HCT116 (cell line): ENCODE results near the gene DDN. TPM values are rescaled to one million over a fixed set of nuclear protein-coding genes. Genes with fewer than 3 reads are reported as not detected.

ENCODE experiments used
- ATAC-seq: fragments of 200-7000 bp; cut with Tn5 transposase; 2 replicates; pipeline ENCODE4 v1.9.1; 2020; ENCODE audit warnings: mild to moderate bottlenecking, moderate library complexity
- BruUV-seq: library from RNA; stranded (reverse); fragments of 400-500 nt; replicated peaks from 2 replicates; lab custom pipeline; 2021; lab: Mats Ljungman, UMichigan
- CTCF ChIA-PET: fragments of 300-600 bp; sonication (Branson Sonifier 250); formaldehyde crosslinking; loops from one replicate; lab custom pipeline; 2021; ENCODE audit warnings: antibody characterized with exemption; lab: Charles Lee
- POLR2A ChIA-PET: fragments of 300-600, 350-600 bp; sonication (Branson Sonifier 250); formaldehyde crosslinking; loops from one replicate; lab custom pipeline; 2021; ENCODE audit warnings: antibody characterized with exemption; lab: Charles Lee
- RAD21 ChIA-PET, 2 experiments: fragments of 300-600 bp; sonication (Branson Sonifier 250); formaldehyde crosslinking; loops; one replicate each; lab custom pipeline; 2023; ENCODE audit warnings: low total read pairs in 2 of 2; ENCODE audit not compliant: uncharacterized antibody in 2 of 2, unreplicated experiment in 2 of 2, low non-redundant PET in 1 of 2; lab: Charles Lee
- DNase-seq: peaks from one replicate; pipeline ENCODE4 v3.0.0-alpha.2; 2010; ENCODE audit warnings: low read depth, low spot score
- H2AFZ ChIP-seq: fragments of 200-600 bp; shearing (Covaris generic), sonication (generic); 2 replicates; pipeline ENCODE4 v1.6.1; 2017; ENCODE audit warnings: low read depth, mixed run types, mixed read lengths, antibody characterized with exemption, low read length; ENCODE audit not compliant: poor library complexity, severe bottlenecking
- H3K27ac ChIP-seq: 2 replicates; pipeline ENCODE4 v1.5.1; 2012; ENCODE audit warnings: low read depth, low read length
- H3K27me3 ChIP-seq: fragments of 200-600 bp; sonication (generic); 2 replicates; pipeline ENCODE4 v1.6.1; 2016; ENCODE audit warnings: mixed run types, low read length, mixed read lengths; ENCODE audit not compliant: insufficient read depth
- H3K36me3 ChIP-seq, 2 experiments: fragments of 200-500 bp in 1 of 2; fragments of 200-600 bp in 1 of 2; sonication (Bioruptor generic) in 1 of 2; sonication (generic) in 1 of 2; 2 replicates each; pipeline versions ENCODE4 v1.5.1 to v1.6.1; 2014 to 2016; ENCODE audit warnings: low read length in 2 of 2, inconsistent platforms in 1 of 2, mixed read lengths in 1 of 2, mixed run types in 1 of 2; ENCODE audit not compliant: insufficient read depth in 2 of 2, control insufficient read depth in 1 of 2
- H3K4me1 ChIP-seq, 2 experiments: fragments of 200-600 bp in 1 of 2; sonication (generic) in 1 of 2; 2 replicates each; pipeline versions ENCODE4 v1.5.1 to v1.6.1; 2012 to 2017; ENCODE audit warnings: low read length in 2 of 2, inconsistent platforms in 1 of 2, mild to moderate bottlenecking in 1 of 2, mixed read lengths in 1 of 2, mixed run types in 1 of 2, moderate library complexity in 1 of 2; ENCODE audit not compliant: insufficient read depth in 2 of 2, control insufficient read depth in 1 of 2
- H3K4me2 ChIP-seq: fragments of 200-600 bp; sonication (generic); 2 replicates; pipeline ENCODE4 v1.6.1; 2017; ENCODE audit warnings: mixed run types, low read length, mixed read lengths
- H3K4me3 ChIP-seq, 2 experiments: fragments of 200-600 bp in 1 of 2; sonication (generic) in 1 of 2; replicated peaks in 1 of 2; 2 replicates each; pipeline ENCODE4 v1.5.1; 2011 to 2016; ENCODE audit warnings: low read length in 2 of 2, control low read depth in 1 of 2, low read depth in 1 of 2, mild to moderate bottlenecking in 1 of 2, mixed read lengths in 1 of 2, mixed run types in 1 of 2
- H3K79me2 ChIP-seq: fragments of 200-600 bp; sonication (generic); 2 replicates; pipeline ENCODE4 v1.6.1; 2017; ENCODE audit warnings: mild to moderate bottlenecking, mixed run types, low read length, moderate library complexity, mixed read lengths; ENCODE audit not compliant: insufficient read depth
- H3K9ac ChIP-seq: fragments of 200-600 bp; sonication (generic); 2 replicates; pipeline ENCODE4 v1.6.1; 2016; ENCODE audit warnings: low read length, mixed read lengths
- H3K9me2 ChIP-seq: fragments of 200-600 bp; sonication (generic), shearing (Covaris generic); 2 replicates; pipeline ENCODE4 v1.6.1; 2017; ENCODE audit warnings: mixed run types, mild to moderate bottlenecking, moderate library complexity; ENCODE audit not compliant: insufficient read depth
- H3K9me3 ChIP-seq, 2 experiments: fragments of 200-500 bp in 1 of 2; fragments of 200-600 bp in 1 of 2; sonication (Bioruptor generic) in 1 of 2; sonication (generic) in 1 of 2; 2 replicates each; pipeline ENCODE4 v1.6.1; 2014 to 2017; ENCODE audit warnings: low read length in 2 of 2, mixed read lengths in 2 of 2, inconsistent platforms in 1 of 2, low read depth in 1 of 2, mild to moderate bottlenecking in 1 of 2, mixed run types in 1 of 2, moderate library complexity in 1 of 2; ENCODE audit not compliant: control insufficient read depth in 1 of 2, insufficient read depth in 1 of 2
- H4K20me1 ChIP-seq: fragments of 200-600 bp; sonication (generic), shearing (Covaris generic); 2 replicates; pipeline ENCODE4 v1.6.1; 2017; ENCODE audit warnings: mixed run types, mild to moderate bottlenecking, moderate library complexity; ENCODE audit not compliant: insufficient read depth
- CBX3 ChIP-seq: IDR thresholded peaks from 2 replicates; pipeline ENCODE4 v1.6.1; 2012; ENCODE audit warnings: low read depth
- EGR1 ChIP-seq: IDR thresholded peaks from 2 replicates; pipeline ENCODE4 v1.6.1; 2012; ENCODE audit warnings: low read depth
- ELF1 ChIP-seq: IDR thresholded peaks from 2 replicates; pipeline ENCODE4 v1.6.1; 2012; ENCODE audit warnings: low read depth, borderline replicate concordance
- EZH2 ChIP-seq: fragments of 200-600 bp; sonication (generic); IDR thresholded peaks from 2 replicates; pipeline ENCODE4 v1.6.1; 2017; ENCODE audit warnings: antibody characterized with exemption, mixed run types
- JUND ChIP-seq: IDR thresholded peaks from 2 replicates; pipeline ENCODE4 v1.6.1; 2012
- POLR2A ChIP-seq: IDR thresholded peaks from 2 replicates; pipeline ENCODE4 v1.7.0; 2011; ENCODE audit warnings: borderline replicate concordance; ENCODE audit not compliant: insufficient read depth, insufficient read length; ENCODE audit errors: extremely low read depth
- POLR2AphosphoS5 ChIP-seq: IDR thresholded peaks from 2 replicates; pipeline ENCODE4 v1.6.1; 2011; ENCODE audit warnings: mild to moderate bottlenecking, low read depth, low read length, moderate library complexity
- RAD21 ChIP-seq: IDR thresholded peaks from 2 replicates; pipeline ENCODE4 v1.6.1; 2012; ENCODE audit warnings: low read depth, mild to moderate bottlenecking
- REST ChIP-seq: IDR thresholded peaks from 2 replicates; pipeline ENCODE4 v1.6.1; 2012; ENCODE audit warnings: low read depth
- SIN3A ChIP-seq: IDR thresholded peaks from 2 replicates; pipeline ENCODE4 v1.6.1; 2012; ENCODE audit warnings: low read depth
- SRF ChIP-seq: IDR thresholded peaks from 2 replicates; pipeline ENCODE4 v1.6.1; 2012; ENCODE audit warnings: low read depth
- YY1 ChIP-seq: IDR thresholded peaks from 2 replicates; pipeline ENCODE4 v1.6.1; 2011; ENCODE audit warnings: low read length, low read depth, moderate library complexity, mild to moderate bottlenecking; ENCODE audit not compliant: insufficient replicate concordance; ENCODE audit errors: extremely low read depth
- ZNF274 ChIP-seq: fragments of 200-500 bp; sonication (Bioruptor generic); IDR thresholded peaks from 2 replicates; pipeline ENCODE4 v1.6.1; 2014; ENCODE audit warnings: mild to moderate bottlenecking, low read depth, low read length, inconsistent platforms
- intact Hi-C: fragments of 100-400 bp; cut with micrococcal nuclease; formaldehyde crosslinking; loops from 2 replicates; pipeline ENCODE4 v1.10.0; 2022
- total RNA-seq: library from RNA; stranded (reverse); gene quantifications from one replicate; pipeline ENCODE4 v1.2.1, GENCODE V29; 2021; ENCODE audit not compliant: unreplicated experiment
- TF ChIP-seq, protein P1 (sequence below): IDR thresholded peaks from 2 replicates; pipeline ENCODE4 v1.6.1; 2012
- TF ChIP-seq, protein P2 (sequence below): IDR thresholded peaks from 2 replicates; pipeline ENCODE4 v1.6.1; 2012

The DDN gene
- total RNA-seq, 1 experiment from 2014 or later, result 8.1 TPM

DNA sequence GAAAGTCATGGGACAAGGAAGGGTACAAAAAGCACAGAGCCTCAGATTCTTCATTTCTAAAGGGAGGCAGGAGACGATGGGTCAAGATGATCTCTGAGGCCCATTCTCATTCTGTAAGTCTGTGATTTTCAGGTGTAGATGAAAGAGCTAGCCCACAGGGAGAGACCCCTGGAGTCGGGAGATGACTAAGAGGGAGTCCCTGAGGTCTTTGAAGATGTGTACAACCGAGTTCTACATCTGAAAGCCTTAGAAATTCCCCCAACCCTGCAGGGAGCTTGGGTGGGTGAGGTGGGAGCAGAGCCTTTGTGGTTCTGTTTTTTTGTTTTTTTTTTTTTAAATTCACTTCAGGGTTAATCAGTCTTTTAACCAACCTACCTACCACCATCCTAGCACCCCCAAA is 30.7 kb downstream of the DDN start:
- no peak overlapping the region for H3K4me2 ChIP-seq
- no peaks in the 10 kb centered on the region for H4K20me1 ChIP-seq
- RAD21 ChIA-PET, result no interaction called here
- DNase-seq, result no peak
- no peaks in the 10 kb centered on the region for H3K9me3 ChIP-seq
- no peak overlapping the region for H3K4me3 ChIP-seq
- H3K9me2 ChIP-seq, result no peaks in the 10 kb centered on the region
- POLR2A ChIA-PET, result interaction anchor here (0.6 kb wide), 1 partner anchor 56 kb away, joined by 3 read pairs; no protein-coding TSS in a partner anchor
- H3K79me2 ChIP-seq, result peaks cover 9% of the 10 kb centered on the region; the same call in 1 of the 2 replicates
- H3K27ac ChIP-seq, result no peak overlapping the region
- CTCF ChIA-PET, result interaction anchor here (0.9 kb wide), 1 partner anchor 17 kb away, joined by 4 read pairs; no protein-coding TSS in a partner anchor
- H2AFZ ChIP-seq, result no peak overlapping the region
- peaks cover 6 to 20% of the 10 kb centered on the region in 2 experiments; a peak in 3 of 4 replicates for H3K4me1 ChIP-seq
- no TSS peak for BruUV-seq
- no peaks in the 10 kb centered on the region for H3K36me3 ChIP-seq
- H3K27me3 ChIP-seq, result no peaks in the 10 kb centered on the region
- H3K9ac ChIP-seq, result no peak overlapping the region
- intact Hi-C loops, result no loop called here
- ATAC-seq, result no peak
- TF ChIP-seq REST, result no peak
- TF ChIP-seq POLR2AphosphoS5, result no peak
- no peak for TF ChIP-seq ELF1
- TF ChIP-seq EZH2, result no peak
- no peak for TF ChIP-seq YY1
- no peak for TF ChIP-seq RAD21
- TF ChIP-seq, protein P1, sequence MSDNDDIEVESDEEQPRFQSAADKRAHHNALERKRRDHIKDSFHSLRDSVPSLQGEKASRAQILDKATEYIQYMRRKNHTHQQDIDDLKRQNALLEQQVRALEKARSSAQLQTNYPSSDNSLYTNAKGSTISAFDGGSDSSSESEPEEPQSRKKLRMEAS, result no peak
- TF ChIP-seq, protein P2, sequence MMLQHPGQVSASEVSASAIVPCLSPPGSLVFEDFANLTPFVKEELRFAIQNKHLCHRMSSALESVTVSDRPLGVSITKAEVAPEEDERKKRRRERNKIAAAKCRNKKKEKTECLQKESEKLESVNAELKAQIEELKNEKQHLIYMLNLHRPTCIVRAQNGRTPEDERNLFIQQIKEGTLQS, result no peak
- no peak for TF ChIP-seq ZNF274
- TF ChIP-seq SRF, result no peak
- no peak for TF ChIP-seq SIN3A
- TF ChIP-seq POLR2A, result no peak
- TF ChIP-seq JUND, result no peak
- no peak for TF ChIP-seq CBX3
- TF ChIP-seq EGR1, result no peak
